ENCODE results near the gene MPRIP.

MPRIP gene

GRCh38 chr17:17088541-17089525 is 46.6 kb downstream of the MPRIP start:
- no peak for DNase-seq (ENCODE audit: low spot score)

GRCh38 chr17:17089796-17090641 is 47.8 kb downstream of the MPRIP start:
- DNase-seq (ENCODE audit: low spot score) = no peak

- no peak for DNase-seq (ENCODE audit: low spot score)
These were observed 48.4 kb downstream of the MPRIP start for GRCh38 chr17:17090642-17091103.

- DNase-seq (ENCODE audit: low spot score) = no peak
These were observed 49.0 kb downstream of the MPRIP start for GRCh38 chr17:17091276-17091675.

- DNase-seq (ENCODE audit: low spot score) = no peak
These were observed 49.8 kb downstream of the MPRIP start for GRCh38 chr17:17091856-17092756.

- DNase-seq (ENCODE audit: low spot score) = no peak
These were observed 51.5 kb downstream of the MPRIP start for GRCh38 chr17:17093764-17094163.

- DNase-seq (ENCODE audit: low spot score) = peak; percentile 74
These were observed 54.4 kb downstream of the MPRIP start for GRCh38 chr17:17096438-17097178.

- no peak for DNase-seq (ENCODE audit: low spot score)
These were observed 55.6 kb downstream of the MPRIP start for GRCh38 chr17:17097763-17098345.

- peak; percentile 71 for DNase-seq (ENCODE audit: low spot score)
These were observed 56.4 kb downstream of the MPRIP start for GRCh38 chr17:17098551-17099179.

GRCh38 chr17:17102176-17102575 is 59.9 kb downstream of the MPRIP start:
- no peak for DNase-seq (ENCODE audit: low spot score)

GRCh38 chr17:17103160-17103559 is 60.9 kb downstream of the MPRIP start:
- DNase-seq (ENCODE audit: low spot score) = no peak

GRCh38 chr17:17104036-17104435 is 61.8 kb downstream of the MPRIP start:
- no peak for DNase-seq (ENCODE audit: low spot score)

GRCh38 chr17:17104494-17104893 is 62.2 kb downstream of the MPRIP start:
- DNase-seq (ENCODE audit: low spot score) = no peak

- DNase-seq (ENCODE audit: low spot score) = no peak
These were observed 63.7 kb downstream of the MPRIP start for GRCh38 chr17:17105976-17106375.

GRCh38 chr17:17106756-17107155 is 64.5 kb downstream of the MPRIP start:
- no peak for DNase-seq (ENCODE audit: low spot score)

GRCh38 chr17:17107281-17107680 is 65.0 kb downstream of the MPRIP start:
- no peak for DNase-seq (ENCODE audit: low spot score)

GRCh38 chr17:17107891-17108431 is 65.7 kb downstream of the MPRIP start:
- no peak for DNase-seq (ENCODE audit: low spot score)

GRCh38 chr17:17108451-17109049 is 66.3 kb downstream of the MPRIP start:
- DNase-seq (ENCODE audit: low spot score) = no peak

- DNase-seq (ENCODE audit: low spot score) = no peak
These were observed 67.0 kb downstream of the MPRIP start for GRCh38 chr17:17109256-17109655.
